ENCODE data around the gene CACHD1.

DNA sequence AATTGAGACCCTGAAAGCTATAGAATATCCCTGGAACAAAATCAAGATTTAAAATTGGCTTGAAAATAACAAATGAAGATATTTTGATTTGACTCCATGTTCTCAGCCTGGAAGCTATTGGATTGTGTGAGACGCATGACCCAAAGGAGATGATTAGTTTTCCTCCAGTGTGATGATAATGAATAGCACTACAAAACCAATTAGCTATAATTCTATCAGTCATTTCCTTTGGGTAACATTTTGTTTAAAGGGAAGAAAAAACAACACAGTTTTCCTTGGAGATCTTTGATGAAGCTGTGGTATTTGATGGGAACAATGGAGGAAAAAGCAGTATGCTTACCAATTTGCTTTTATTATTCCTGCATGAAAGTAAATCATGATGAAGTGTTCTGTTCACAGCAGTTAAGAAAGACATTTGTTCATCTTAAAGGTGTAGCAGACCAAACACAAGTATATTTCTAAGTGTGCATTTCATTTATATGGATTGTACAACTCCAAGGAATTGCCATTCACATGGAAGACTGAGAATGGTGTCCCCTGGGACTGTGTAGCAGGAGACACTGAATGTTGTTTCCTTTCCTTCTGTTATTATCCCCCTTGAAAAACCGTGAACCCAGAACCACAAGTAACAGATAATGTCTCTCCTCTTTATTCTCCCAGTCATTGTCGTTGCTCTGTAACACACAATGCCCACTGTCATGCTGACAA, 111.4 kb downstream of the CACHD1 start:
- TF ChIP-seq CTCF (IDR thresholded peaks at IDR 0.05; ENCODE audit: insufficient read depth, low read length, poor library complexity, severe bottlenecking): no peak
- TF ChIP-seq EZH2phosphoT487 (conservative IDR thresholded peaks at IDR 0.05; ENCODE audit: low read length): no peak

All from SU-DHL-6 (cell line).